Measurements from ENCODE around the gene IGSF23. TPM values are rescaled to one million over a fixed set of nuclear protein-coding genes. Genes with fewer than 3 reads are reported as not detected.

IGSF23 gene
- total and polyA plus RNA-seq, 12 donors, result not detected

DNA sequence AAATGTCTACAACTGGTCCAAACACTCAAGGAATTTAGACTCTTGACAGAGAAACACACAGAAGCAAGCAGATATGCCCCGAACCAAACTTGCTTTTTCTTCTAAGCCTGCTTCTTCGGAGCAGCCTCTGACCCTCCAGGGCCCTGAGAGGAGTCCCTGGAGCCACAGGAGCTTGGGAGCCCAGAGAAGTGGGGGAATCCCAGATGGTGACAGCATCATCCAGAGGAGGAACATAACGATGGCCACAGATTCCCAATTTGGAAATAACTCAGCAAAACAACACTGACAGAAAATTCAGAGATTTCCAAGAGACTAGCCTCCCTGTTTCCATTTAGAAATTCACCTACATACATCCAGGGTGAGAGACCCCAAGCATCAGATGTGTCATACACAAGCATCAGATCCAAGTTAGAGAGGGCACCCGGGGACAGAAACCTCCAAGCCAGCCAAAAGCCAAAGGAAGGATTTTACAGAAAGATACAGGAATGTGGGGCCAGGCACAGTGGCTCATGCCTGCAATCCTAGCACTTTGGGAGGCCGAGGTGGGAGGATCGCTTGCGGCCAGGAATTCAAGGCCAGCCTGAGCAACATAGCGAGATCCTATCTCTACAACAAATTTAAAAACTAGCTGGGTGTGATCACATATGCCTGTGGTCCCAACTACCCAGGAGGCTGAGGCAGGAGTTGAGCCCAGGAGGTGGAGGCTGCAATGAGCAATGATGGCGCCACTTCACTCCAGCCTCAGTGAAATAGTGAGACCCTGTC lies 28.3 kb downstream of the IGSF23 start:
- no peaks in the 10 kb centered on the region for H3K36me3 ChIP-seq (replicated peaks in 1 of 2)
- no peak for DNase-seq
- peaks cover 4 to 13% of the 10 kb centered on the region in 2 donors for H3K4me1 ChIP-seq (replicated peaks in 1 of 2)
- WGBS, 4 donors, result 85 to 94% (median 92%) methylated on average over 9 of the region's 9 CpGs
- no peak overlapping the region for H3K4me3 ChIP-seq
- intact Hi-C loops (cut with DNase I), result loop anchor here in 1 of 2 donors (5.0 kb wide), 1 partner anchor 69 kb away; no protein-coding TSS in a partner anchor
- no peaks in the 10 kb centered on the region for H3K9me3 ChIP-seq (replicated peaks in 1 of 3)
- TF ChIP-seq POLR2A (IDR thresholded peaks at IDR 0.05) (no peak), CTCF (IDR thresholded peaks at IDR 0.05) (no peak)
- no peak overlapping the region for H3K27ac ChIP-seq
- H3K27me3 ChIP-seq, result no peaks in the 10 kb centered on the region

DNA sequence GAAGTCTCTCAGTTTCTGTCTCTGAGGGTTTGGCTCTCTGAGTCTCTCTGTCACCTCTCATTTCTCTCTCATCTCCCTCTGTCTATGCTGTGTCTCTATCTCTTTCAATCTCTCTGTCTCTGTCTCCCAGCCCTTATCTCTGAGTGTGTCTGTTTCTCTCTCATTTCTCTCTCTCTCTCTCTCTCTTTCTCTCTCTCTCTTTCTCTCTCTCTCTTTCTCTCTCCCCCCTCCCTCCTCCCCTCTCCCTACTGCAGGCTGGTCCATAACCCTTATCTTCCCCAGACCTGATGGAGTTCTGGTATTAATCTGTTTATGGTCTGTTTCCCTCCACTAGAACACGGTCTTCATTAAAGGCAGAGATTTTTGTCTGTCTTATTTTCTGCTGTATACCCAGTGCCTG lies 29.0 kb downstream of the IGSF23 start:
- WGBS, 4 donors, result 29 to 67% (median 55%) methylated on average over 1 of the region's 1 CpG
- DNase-seq, result no peak
- H3K4me3 ChIP-seq, result no peak overlapping the region
- H3K4me1 ChIP-seq (replicated peaks in 1 of 2), result peaks cover 10 to 20% of the 10 kb centered on the region in 2 donors
- H3K9me3 ChIP-seq (replicated peaks in 1 of 3), result no peaks in the 10 kb centered on the region
- no peaks in the 10 kb centered on the region for H3K36me3 ChIP-seq (replicated peaks in 1 of 2)
- TF ChIP-seq POLR2A (IDR thresholded peaks at IDR 0.05) (no peak), CTCF (IDR thresholded peaks at IDR 0.05) (no peak)
- no peaks in the 10 kb centered on the region for H3K27me3 ChIP-seq
- intact Hi-C loops (cut with DNase I), result loop anchor here in 1 of 2 donors (5.0 kb wide), 1 partner anchor 70 kb away; no protein-coding TSS in a partner anchor
- no peak overlapping the region for H3K27ac ChIP-seq

DNA sequence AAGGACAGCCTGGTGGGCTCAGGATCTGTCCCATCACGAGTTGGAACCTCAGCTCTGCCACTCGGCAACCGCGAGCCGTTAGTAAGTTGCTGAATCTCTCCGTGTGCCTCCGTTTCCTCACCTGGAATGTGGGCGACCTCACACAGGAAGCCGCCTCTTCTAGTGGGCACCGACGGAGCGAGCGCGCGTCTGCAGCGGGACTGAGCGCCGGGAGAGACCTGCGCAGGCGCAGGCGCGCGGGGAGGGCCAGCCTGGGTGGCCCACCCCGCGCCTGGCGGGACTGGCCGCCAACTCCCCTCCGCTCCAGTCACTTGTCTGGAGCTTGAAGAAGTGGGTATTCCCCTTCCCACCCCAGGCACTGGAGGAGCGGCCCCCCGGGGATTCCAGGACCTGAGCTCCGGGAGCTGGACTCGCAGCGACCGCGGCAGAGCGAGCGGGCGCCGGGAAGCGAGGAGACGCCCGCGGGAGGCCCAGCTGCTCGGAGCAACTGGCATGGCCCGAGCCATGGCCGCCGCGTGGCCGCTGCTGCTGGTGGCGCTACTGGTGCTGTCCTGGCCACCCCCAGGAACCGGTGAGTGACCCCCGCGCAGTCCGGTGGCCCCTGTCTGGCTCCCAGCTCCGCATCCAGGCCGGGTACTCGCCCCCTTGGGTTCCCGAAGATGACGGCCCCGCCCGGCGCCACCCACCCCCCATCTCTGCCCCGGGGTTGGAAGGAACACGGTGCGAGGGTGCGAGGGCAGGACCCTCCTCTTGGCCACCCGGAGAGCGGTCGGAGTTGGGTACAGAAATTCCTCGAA lies 30.4 kb downstream of the IGSF23 start, which contains the start of gene PVR:
TSS of gene PVR (plus strand) at position 306 of the 797 bp plus-strand sequence. CDS start at position 493, 187 bp downstream.
- no peaks in the 10 kb centered on the region for H3K27me3 ChIP-seq
- peak; percentile 73 to 82 (median 77) for DNase-seq
- peak within 1 kb of the TSS; percentile 55 to 95 (median 92) for H3K27ac ChIP-seq
- intact Hi-C loops (cut with DNase I), result loop anchor here in 1 of 2 donors (5.0 kb wide), 1 partner anchor 72 kb away; no protein-coding TSS in a partner anchor
- peak; percentile 82 to 84 for TF ChIP-seq POLR2A (IDR thresholded peaks at IDR 0.05)
- TF ChIP-seq CTCF (IDR thresholded peaks at IDR 0.05), result no peak
- H3K4me1 ChIP-seq (replicated peaks in 1 of 2), result peaks cover 23 to 32% of the 10 kb centered on the region in 2 donors
- no peaks in the 10 kb centered on the region for H3K9me3 ChIP-seq (replicated peaks in 1 of 3)
- WGBS, 4 donors, result 0 to 1% (median 0%) methylated on average over 3 to 70 of the region's 70 CpGs
- peaks cover 0 to 3% of the 10 kb centered on the region in 2 donors for H3K36me3 ChIP-seq (replicated peaks in 1 of 2)
- peak within 1 kb of the TSS; percentile 53 to 89 (median 80) for H3K4me3 ChIP-seq

All from adrenal gland (tissue), 12 donors.